AG08396 (cell line): ENCODE measurements around the gene MAK.
"Not testable (repeated sequence)": the region's sequence is repeated elsewhere in the genome, so short reads cannot be mapped to it uniquely, and the experiment has no call there.

Experiments used
- DNase-seq: peaks from one replicate; pipeline ENCODE4 v3.0.0; 2012; ENCODE audit warnings: low spot score, mixed read lengths

The MAK gene

DNA sequence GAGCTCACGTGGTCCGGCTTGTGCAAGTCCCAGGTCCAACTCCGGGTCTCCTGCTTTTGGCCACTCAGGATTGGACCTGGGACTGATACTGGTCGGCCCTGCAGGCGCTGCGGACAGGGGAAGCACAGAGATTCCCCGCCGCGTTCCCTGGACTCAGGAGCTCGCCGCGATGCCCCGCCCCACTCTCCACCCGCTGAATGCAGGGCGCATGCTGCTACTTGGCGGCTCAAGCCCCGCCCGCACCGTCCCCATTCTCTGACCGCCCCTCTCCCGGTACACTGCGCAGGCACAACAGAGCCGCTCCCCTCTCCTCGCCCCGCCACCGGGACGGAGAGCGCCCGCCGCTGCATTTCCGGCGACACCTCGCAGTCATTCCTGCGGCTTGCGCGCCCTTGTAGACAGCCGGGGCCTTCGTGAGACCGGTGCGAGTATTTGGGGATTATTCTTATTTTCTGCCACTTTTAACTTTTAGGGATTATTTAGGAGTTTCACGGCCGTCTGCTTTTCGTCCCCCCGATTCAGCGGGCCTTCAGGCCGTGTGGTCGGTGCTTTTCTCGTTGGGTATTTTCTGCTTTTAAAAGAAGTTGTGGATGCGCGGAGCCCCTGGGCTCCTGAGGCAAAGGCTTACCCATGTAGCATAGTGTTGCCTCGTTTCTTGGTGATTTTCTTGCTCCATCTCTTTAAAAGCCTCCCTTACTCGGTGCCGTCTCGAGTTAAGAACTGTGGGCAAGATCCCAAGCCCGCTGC is 115.3 kb downstream of the MAK start, which contains the start of gene TMEM14C:
TMEM14C (plus strand) TSS at position 251 of the 747 bp plus-strand sequence. CDS start 1,544 bp downstream, outside the sequence.
- peak; percentile 97 for DNase-seq

DNA sequence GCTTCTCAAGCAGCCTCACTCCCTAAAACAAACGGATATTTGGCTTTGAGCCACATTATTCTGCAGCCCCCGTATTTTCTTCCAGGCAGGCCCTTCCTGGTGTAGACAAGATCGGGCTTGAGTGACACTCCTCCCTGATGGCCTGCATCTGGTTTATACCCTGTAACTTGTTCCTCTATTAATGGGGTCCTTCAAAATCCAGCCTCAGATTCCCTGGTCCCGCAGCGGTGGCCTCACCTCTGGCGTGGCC is 115.8 kb downstream of the MAK start:
- DNase-seq = no peak

DNA sequence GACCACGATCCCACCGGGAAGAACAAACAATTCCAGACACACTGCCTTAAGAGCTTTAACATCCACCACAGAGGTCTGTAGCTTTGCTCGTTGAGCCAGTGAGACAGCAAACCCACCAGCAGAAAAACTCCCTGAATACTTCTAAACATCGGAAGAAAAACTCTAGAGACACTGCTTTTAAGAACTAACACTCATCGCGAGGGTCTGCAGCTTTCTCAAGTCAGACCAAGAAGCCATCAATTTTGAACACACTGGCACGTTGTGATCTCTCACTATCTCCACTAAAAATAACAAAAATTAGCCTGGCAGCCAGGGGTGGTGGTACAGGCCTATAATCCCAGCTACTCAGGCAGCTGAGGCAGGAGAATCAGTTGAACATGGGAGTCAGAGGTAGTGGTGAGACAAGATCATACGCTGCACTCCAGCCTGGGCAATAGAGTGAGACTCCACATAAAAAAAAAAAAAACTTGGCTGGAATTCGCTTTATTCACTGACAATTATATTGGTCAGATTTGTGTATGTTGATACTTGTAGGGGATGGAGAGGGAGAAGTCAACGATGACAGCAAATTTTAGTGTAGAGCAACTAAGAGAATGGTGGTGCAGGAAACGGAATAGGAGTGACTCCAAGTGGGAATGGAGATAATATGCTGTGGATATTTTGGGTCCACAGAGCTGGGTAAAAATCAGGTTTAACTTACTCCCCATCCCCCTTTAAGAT is 116.3 kb downstream of the MAK start:
- peak; percentile 14 for DNase-seq

DNA sequence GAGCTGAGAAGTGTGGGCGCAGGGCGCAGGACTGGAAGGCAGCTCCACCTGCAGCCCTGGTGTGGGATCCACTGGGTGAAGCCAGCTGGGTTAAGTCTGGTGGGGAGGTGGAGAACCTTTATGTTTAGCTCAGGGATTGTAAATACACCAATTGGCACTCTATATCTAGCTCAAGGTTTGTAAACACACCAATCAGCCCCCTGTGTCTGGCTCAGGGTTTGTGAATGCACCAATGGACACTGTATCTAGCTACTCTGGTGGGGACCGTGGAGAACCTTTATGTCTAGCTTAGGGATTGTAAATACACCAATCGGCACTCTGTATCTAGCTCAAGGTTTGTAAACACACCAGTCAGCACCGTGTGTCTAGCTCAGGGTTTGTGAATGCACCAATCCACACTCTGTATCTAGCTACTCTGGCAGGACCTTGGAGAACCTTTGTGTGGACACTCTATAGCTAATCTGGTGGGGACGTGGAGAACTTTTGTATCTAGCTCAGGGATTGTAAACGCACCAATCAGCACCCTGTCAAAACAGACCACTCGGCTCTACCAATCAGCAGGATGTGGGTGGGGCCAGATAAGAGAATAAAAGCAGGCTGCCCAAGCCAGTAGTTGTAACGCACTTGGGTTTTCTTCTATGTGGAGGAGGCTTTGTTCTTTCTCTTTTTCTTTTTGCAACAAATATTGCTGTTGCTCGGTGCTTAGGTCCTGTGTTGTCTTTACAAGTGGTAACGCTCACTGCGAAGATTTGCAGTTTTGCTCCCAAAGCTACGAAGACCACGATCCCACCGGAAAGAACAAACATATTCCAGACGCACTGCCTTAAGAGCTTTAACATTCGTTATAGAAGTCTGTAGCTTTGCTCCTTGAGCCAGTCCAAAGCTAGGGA is 117.1 kb downstream of the MAK start:
- not testable (repeated sequence) for DNase-seq

DNA sequence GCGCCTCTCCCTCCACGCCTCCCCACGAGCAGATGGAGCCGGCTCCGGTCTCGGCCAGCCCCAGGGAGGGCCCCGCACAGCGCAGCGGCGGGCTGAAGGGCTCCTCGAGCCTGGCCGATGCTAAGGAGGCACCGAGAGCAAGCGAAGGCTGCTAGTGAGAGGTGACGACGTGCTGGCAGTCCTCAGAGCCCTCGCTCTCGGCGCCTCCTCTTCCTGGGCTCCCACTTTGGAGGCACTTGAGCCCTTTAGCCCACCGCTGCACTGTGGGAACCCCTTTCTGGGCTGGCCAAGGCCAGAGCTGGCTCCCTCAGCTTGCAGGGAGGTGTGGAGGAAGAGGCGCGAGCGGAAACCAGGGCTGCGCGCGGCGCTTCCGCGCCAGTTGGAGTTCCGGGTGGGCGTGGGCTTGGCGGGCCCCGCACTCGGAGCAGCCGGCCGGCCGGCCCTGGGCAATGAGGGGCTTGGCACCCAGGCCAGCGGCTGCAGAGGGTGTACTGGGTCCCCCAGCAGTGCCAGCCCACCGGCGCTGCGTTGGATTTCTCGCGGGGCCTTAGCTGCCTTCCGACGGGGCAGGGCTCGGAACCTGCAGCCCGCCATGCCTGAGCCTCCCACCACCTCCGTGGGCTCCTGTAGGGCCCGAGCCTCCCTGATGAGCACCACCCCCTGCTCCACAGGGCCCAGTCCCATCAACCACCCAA is 117.9 kb downstream of the MAK start:
- DNase-seq = peak; percentile 42

DNA sequence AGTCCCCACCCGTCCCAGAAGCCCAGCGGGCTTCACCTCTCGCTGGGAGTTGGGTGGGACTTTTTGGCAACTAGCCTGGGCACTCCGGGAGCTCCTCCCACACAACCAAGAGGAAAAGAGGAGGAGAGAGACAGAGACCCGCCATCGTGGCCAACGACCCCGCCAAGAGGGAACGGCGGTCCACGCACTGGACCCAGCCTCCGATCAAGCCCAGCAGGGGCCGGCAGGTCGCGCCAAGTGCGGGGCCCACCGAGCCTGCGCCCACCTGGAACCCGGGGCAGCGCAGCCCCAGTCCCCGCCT is 118.4 kb downstream of the MAK start:
- no peak for DNase-seq

DNA sequence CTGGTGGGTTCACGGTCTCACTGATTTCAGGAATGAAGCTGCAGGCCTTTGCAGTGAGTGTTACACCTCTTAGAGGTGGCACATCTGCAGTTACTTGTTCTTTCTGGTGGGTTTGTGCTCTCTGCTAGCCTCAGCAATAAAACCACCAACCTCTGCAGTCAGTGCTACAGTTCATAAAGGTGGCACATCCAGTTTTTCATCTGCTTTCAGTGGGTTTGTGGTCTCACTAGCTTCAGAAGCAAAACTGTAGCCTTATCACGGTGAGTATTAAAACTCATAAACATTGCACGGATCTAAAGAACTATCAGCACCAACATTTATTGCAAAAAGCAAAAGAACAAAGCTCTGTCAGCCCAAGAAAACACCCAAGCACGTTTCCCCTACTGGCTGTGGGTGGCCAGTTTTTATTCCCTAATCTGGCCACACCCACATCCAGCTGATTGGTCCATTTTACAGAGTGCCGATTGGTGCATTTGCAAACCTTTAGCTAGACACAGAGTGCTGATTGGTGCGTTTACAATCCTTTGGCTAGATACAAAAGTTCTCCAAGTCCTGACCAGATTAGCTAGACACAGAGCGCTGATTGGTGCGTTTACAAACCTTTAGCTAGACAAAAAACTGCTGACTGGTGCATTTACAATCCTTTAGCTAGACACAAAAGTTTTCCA is 118.9 kb downstream of the MAK start:
- no peak for DNase-seq

DNA sequence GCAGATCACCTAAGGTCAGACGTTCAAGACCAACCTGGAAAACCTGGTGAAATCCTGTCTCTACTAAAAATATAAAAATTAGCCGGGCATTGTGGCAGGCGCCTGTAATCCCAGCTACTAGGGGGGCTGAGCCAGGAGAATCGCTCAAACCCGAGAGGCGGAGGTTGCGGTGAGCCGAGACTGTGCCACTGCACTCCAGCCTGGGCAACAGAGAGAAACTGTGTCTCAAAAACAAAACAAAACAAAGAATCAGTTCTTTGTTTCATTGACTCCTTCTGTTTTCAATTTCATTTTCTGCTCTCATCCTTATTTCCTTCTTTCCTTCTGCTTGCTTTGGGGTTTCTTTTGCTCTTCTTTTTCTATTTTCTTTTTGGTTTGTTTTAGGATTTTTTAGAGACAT is 124.4 kb downstream of the MAK start:
- no peak for DNase-seq
